HepG2 (cell line): Measurements from ENCODE around the gene STRBP.

Experiments used
- BORCS8-MEF2B ChIP-seq: sonication (generic); formaldehyde crosslinking; IDR thresholded peaks from 2 replicates; pipeline ENCODE4 v1.8.0; 2022; ENCODE audit warnings: mild to moderate bottlenecking, missing genetic modification reagents
- CBX1 ChIP-seq: IDR thresholded peaks from one replicate; pipeline ENCODE4 v1.6.1; 2016; ENCODE audit warnings: antibody characterized with exemption, low read depth
- CENPT ChIP-seq: sonication (generic); formaldehyde crosslinking; IDR thresholded peaks from 2 replicates; pipeline ENCODE4 v1.8.0; 2022; ENCODE audit warnings: low read depth, mild to moderate bottlenecking, moderate library complexity, missing genetic modification reagents
- MXD4 ChIP-seq: IDR thresholded peaks from 2 replicates; pipeline ENCODE4 v1.6.1; 2016; ENCODE audit warnings: mild to moderate bottlenecking, missing biosample characterization, missing genetic modification reagents
- MXI1 ChIP-seq: IDR thresholded peaks from 3 replicates; pipeline ENCODE4 v1.6.1; 2012; ENCODE audit warnings: low read depth, low read length, inconsistent platforms, borderline replicate concordance
- MYC ChIP-seq: sonication (generic); formaldehyde crosslinking; IDR thresholded peaks from 2 replicates; pipeline ENCODE4 v1.9.0; 2021; ENCODE audit warnings: missing genetic modification reagents, borderline replicate concordance
- NR2F6 ChIP-seq, 2 experiments: IDR thresholded peaks; 2 replicates each; pipeline ENCODE4 v1.6.1; 2016; ENCODE audit warnings: antibody characterized with exemption in 1 of 2, mild to moderate bottlenecking in 1 of 2
- POLR2AphosphoS5 ChIP-seq: IDR thresholded peaks from 2 replicates; pipeline ENCODE4 v1.6.1; 2012; ENCODE audit warnings: low read depth, low read length
- SIN3B ChIP-seq: fragments of 150-350 bp; IDR thresholded peaks from 2 replicates; pipeline ENCODE4 v1.6.1; 2014; ENCODE audit warnings: low read length
- ZNF615 ChIP-seq: sonication (generic); formaldehyde crosslinking; IDR thresholded peaks from 2 replicates; pipeline ENCODE4 v1.5.0; 2020; ENCODE audit warnings: mild to moderate bottlenecking, missing genetic modification reagents, borderline replicate concordance

GRCh38 chr9:123267481-123268198 lies 746 bp downstream of the STRBP start:
- TF ChIP-seq MYC: no peak
- TF ChIP-seq BORCS8-MEF2B (CRISPR knock-in tag): no peak
- no peak for TF ChIP-seq CBX1
- TF ChIP-seq SIN3B: no peak
- no peak for TF ChIP-seq POLR2AphosphoS5
- TF ChIP-seq ZNF615 (CRISPR knock-in tag): no peak
- TF ChIP-seq MXD4 (CRISPR knock-in tag): no peak
- TF ChIP-seq MXI1: no peak
- TF ChIP-seq CENPT: no peak
- TF ChIP-seq NR2F6 (IDR thresholded peaks at IDR 0.05): no peak
- no peak for TF ChIP-seq NR2F6 (CRISPR knock-in tag; IDR thresholded peaks at IDR 0.05)
